Epidermal melanocyte (primary cell): ENCODE data around the gene IFNGR1.

Experiments
- DNase-seq: peaks from one replicate; pipeline ENCODE4 v3.0.0; 2011; ENCODE audit warnings: low spot score; ENCODE audit not compliant: insufficient read length

IFNGR1 gene

GRCh38 chr6:137156650-137157049 is 62.5 kb downstream of the IFNGR1 start:
- no peak for DNase-seq

DNA sequence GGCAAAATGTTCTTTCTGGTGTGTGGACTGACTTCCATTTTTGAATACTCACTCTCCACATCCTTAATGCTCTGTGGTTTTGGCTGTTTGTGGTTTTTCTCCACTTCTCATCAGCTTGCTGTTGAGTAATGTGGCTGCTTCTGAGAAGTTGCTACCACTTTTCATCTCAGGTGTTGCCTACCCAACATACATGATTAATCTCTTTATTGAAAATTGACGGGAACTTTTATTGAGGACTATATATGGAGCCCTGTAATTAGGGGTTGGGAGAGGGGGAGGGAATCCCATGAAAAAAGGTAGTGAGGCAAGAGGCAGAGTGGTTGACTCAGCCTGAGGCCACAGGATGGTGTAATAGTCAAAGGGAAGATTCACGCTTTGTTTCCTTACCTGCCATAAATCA is 63.4 kb downstream of the IFNGR1 start:
- DNase-seq: no peak

GRCh38 chr6:137150072-137150471 is 69.1 kb downstream of the IFNGR1 start:
- DNase-seq: no peak

DNA sequence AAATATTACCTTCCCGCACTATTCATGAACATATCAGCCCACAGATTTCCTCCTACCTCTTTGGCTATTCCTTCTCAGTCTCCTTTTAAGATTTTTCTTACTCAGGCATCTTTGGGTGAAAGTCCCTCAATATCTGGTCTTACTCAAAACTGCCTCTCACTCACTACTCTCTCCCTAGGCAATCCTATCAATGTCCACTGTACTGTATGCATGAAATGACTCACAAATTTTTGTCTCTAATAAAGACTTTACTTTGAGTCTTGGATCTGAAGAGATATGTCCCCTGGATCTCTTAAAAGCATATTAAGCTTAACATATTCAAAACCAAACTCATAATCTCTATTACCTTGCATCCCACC is 70.2 kb downstream of the IFNGR1 start:
- DNase-seq: no peak

GRCh38 chr6:137148306-137149034 is 70.7 kb downstream of the IFNGR1 start:
- no peak for DNase-seq
